IPS-20b (cell line): ENCODE data around the gene NEUROG1.

Source experiments
- H3K27ac ChIP-seq: one replicate; pipeline ENCODE4 v1.5.1; 2013; ENCODE audit warnings: low read length
- H3K27me3 ChIP-seq: 2 replicates; pipeline ENCODE4 v1.6.1; 2013; ENCODE audit warnings: mild to moderate bottlenecking, low read length, inconsistent platforms; ENCODE audit not compliant: insufficient read depth
- H3K36me3 ChIP-seq: 2 replicates; pipeline ENCODE4 v1.6.1; 2013; ENCODE audit warnings: low read depth, mild to moderate bottlenecking, inconsistent platforms, low read length, moderate library complexity; ENCODE audit not compliant: insufficient read depth
- H3K4me1 ChIP-seq: 2 replicates; pipeline ENCODE4 v1.6.1; 2013; ENCODE audit warnings: mild to moderate bottlenecking, control low read depth, inconsistent platforms, low read length, moderate library complexity; ENCODE audit not compliant: insufficient read depth
- H3K4me3 ChIP-seq: 2 replicates; pipeline ENCODE4 v1.5.1; 2013; ENCODE audit warnings: mild to moderate bottlenecking, low read length, inconsistent platforms
- H3K9ac ChIP-seq: 2 replicates; pipeline ENCODE4 v1.6.1; 2013; ENCODE audit warnings: low read depth, mild to moderate bottlenecking, inconsistent platforms, low read length, moderate library complexity
- H3K9me3 ChIP-seq: 2 replicates; pipeline ENCODE4 v1.6.1; 2013; ENCODE audit warnings: mild to moderate bottlenecking, low read depth, low read length, inconsistent platforms; ENCODE audit not compliant: insufficient read depth

Gene NEUROG1

GRCh38 chr5:135543485-135544304, 7.9 kb upstream of the NEUROG1 start:
- H3K27ac ChIP-seq = no peak overlapping the region
- no peaks in the 10 kb centered on the region for H3K36me3 ChIP-seq
- peaks cover 2% of the 10 kb centered on the region; the same call in 1 of the 2 replicates for H3K4me1 ChIP-seq
- H3K27me3 ChIP-seq = peaks cover 100% of the 10 kb centered on the region
- H3K4me3 ChIP-seq = peak overlapping the region; percentile 8; the same call in 1 of the 2 replicates
- H3K9me3 ChIP-seq = peaks cover 6% of the 10 kb centered on the region; the same call in 1 of the 2 replicates
- no peak overlapping the region for H3K9ac ChIP-seq

DNA sequence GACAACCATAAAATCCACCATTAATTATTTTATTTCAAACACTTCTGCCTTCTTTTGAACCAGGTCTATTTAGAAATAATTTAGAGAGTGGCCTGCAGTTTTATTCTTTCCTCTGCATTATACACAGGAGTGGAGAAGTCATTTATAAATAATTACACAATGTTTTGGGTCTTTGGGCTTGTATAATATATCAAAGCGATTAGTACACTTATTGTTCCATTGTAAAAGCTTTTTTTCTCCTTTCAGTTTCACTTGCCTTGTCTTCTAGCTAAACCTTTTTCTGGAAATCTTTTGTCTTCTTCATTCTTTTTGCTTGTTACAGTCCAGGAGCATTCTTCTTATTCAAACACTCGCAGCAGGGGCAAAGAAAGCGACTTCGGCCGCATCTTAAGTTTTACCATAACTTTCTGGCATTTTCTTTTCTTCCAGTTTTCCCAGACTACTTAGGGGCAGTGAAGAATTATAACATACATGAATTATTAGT, 7.3 kb upstream of the NEUROG1 start:
- H3K27me3 ChIP-seq = peaks cover 100% of the 10 kb centered on the region
- H3K27ac ChIP-seq = no peak overlapping the region
- no peaks in the 10 kb centered on the region for H3K36me3 ChIP-seq
- no peak overlapping the region for H3K9ac ChIP-seq
- peaks cover 9% of the 10 kb centered on the region for H3K9me3 ChIP-seq
- peaks cover 2% of the 10 kb centered on the region; the same call in 1 of the 2 replicates for H3K4me1 ChIP-seq
- no peak overlapping the region; the same call in 1 of the 2 replicates for H3K4me3 ChIP-seq

DNA sequence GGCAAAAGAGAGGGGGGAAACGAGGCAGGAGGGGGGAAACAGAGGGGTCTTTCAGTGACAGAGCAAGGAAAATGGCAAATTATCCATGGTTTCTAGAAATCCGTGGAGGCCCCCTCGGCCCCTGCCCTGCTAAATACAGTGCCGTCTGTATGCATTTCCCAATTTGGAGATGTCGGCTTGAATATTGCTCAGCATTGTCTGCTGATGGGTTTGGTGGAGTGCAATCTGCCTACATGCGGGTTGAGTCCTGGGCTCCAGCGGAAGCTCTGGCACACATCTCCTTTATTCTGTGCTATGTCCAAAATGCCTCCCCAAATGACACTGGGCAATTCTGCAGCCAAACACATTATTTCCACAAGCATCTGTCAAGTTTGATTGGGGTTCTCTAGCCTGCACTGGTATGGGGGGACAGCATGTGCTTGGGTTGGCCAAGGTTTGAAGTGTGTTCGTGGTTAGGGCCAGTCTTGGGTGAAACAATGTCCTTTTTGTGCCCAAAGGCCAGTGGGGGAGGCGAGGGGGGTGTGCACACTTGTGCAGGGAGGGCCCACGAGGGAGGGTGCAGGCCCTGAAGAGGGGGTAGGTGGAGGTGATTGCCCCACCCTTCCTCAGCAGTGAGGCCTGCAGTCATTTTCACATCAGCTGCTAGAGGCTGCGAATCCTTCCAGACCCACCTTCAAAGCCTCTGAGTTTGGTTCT, 6.2 kb upstream of the NEUROG1 start:
- Histone ChIP-seq H3K4me3 (no peak overlapping the region), H3K4me1 (peaks cover 2% of the 10 kb centered on the region; the same call in 1 of the 2 replicates), H3K27me3 (peaks cover 100% of the 10 kb centered on the region), H3K9me3 (peaks cover 20% of the 10 kb centered on the region), H3K27ac (no peak overlapping the region), H3K9ac (no peak overlapping the region), H3K36me3 (no peaks in the 10 kb centered on the region)

GRCh38 chr5:135539430-135540005, 3.8 kb upstream of the NEUROG1 start:
- Histone ChIP-seq H3K36me3 (no peaks in the 10 kb centered on the region), H3K27me3 (peaks cover 100% of the 10 kb centered on the region), H3K9ac (no peak overlapping the region), H3K4me3 (no peak overlapping the region), H3K4me1 (peaks cover 5% of the 10 kb centered on the region; the same call in 1 of the 2 replicates), H3K9me3 (peaks cover 19% of the 10 kb centered on the region), H3K27ac (no peak overlapping the region)

DNA sequence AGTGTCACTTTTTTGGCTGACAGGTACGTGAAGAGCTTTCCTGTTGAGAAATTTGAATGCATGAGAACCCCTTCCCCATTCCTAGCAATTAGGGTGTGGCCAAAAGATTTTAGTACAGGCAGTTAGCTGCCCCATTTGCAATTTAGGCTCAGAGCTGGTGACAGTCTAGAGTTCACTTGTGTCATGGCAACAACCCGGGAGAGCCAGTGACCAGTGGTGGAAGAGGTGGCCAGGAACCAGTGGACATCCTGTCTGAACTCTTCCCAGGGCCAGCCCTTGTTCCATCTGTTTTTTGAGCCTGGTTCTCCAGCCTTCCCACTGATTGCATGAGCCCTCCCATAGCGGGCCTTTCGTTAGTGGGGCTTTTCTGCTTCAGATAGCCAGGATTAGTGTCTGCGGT, 2.5 kb upstream of the NEUROG1 start:
- Histone ChIP-seq H3K4me1 (peaks cover 6% of the 10 kb centered on the region; the same call in 1 of the 2 replicates), H3K36me3 (no peaks in the 10 kb centered on the region), H3K9me3 (peaks cover 19% of the 10 kb centered on the region), H3K4me3 (no peak overlapping the region), H3K27me3 (peaks cover 100% of the 10 kb centered on the region), H3K27ac (no peak overlapping the region), H3K9ac (no peak overlapping the region)

GRCh38 chr5:135537745-135538144, 2.0 kb upstream of the NEUROG1 start:
- peaks cover 6% of the 10 kb centered on the region; the same call in 1 of the 2 replicates for H3K4me1 ChIP-seq
- H3K4me3 ChIP-seq = no peak overlapping the region
- H3K9ac ChIP-seq = no peak overlapping the region
- no peaks in the 10 kb centered on the region for H3K36me3 ChIP-seq
- peaks cover 100% of the 10 kb centered on the region for H3K27me3 ChIP-seq
- no peak overlapping the region for H3K27ac ChIP-seq
- H3K9me3 ChIP-seq = peaks cover 19% of the 10 kb centered on the region

DNA sequence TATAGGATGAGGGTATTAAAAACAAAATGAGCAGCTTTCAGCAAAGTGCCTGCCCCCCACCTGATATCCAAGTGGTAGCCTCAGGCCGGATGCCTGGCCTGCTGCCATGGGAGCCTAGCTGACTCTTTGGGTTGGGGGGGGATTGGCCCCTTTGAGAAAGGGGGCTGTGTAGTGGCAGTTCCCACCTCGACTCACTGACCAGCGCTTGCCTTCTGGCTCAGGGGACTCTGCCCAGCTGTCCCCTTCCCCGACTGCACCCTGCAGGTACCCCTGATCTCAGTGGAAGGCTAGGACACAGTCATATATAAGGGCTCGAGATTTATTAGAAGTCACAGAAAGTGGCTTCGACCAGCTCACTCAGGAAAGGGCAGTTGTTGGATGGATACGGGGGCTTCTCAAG, 1.5 kb upstream of the NEUROG1 start:
- H3K4me3 ChIP-seq = no peak overlapping the region
- H3K9ac ChIP-seq = no peak overlapping the region
- H3K4me1 ChIP-seq = peaks cover 6% of the 10 kb centered on the region; the same call in 1 of the 2 replicates
- peaks cover 100% of the 10 kb centered on the region for H3K27me3 ChIP-seq
- peaks cover 19% of the 10 kb centered on the region for H3K9me3 ChIP-seq
- no peaks in the 10 kb centered on the region for H3K36me3 ChIP-seq
- no peak overlapping the region for H3K27ac ChIP-seq

DNA sequence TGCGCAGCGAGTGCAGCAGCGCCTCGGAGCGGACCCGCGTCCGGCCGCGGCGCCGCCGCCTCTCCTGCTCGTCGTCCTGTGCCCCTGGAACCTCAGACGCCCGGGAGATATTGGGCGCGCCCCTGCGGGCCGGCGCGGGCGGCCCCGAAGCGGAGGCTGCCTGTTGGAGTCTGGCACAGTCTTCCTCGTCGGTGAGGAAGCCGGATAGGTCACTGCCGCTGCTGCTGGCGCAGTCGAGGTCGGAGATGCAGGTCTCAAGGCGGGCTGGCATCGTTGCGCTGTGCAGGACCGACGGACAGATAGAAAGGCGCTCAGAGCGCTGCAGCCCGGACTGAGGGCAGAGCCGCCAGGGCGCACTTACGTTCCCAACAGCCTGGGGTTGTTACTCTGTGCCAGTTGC, 344 bp downstream of the NEUROG1 start:
- Histone ChIP-seq H3K36me3 (no peaks in the 10 kb centered on the region), H3K4me1 (peaks cover 6% of the 10 kb centered on the region; the same call in 1 of the 2 replicates), H3K27me3 (peaks cover 100% of the 10 kb centered on the region), H3K9me3 (peaks cover 16% of the 10 kb centered on the region), H3K27ac (no peak overlapping the region), H3K9ac (no peak overlapping the region), H3K4me3 (peak overlapping the region; percentile 46; the same call in 1 of the 2 replicates)

DNA sequence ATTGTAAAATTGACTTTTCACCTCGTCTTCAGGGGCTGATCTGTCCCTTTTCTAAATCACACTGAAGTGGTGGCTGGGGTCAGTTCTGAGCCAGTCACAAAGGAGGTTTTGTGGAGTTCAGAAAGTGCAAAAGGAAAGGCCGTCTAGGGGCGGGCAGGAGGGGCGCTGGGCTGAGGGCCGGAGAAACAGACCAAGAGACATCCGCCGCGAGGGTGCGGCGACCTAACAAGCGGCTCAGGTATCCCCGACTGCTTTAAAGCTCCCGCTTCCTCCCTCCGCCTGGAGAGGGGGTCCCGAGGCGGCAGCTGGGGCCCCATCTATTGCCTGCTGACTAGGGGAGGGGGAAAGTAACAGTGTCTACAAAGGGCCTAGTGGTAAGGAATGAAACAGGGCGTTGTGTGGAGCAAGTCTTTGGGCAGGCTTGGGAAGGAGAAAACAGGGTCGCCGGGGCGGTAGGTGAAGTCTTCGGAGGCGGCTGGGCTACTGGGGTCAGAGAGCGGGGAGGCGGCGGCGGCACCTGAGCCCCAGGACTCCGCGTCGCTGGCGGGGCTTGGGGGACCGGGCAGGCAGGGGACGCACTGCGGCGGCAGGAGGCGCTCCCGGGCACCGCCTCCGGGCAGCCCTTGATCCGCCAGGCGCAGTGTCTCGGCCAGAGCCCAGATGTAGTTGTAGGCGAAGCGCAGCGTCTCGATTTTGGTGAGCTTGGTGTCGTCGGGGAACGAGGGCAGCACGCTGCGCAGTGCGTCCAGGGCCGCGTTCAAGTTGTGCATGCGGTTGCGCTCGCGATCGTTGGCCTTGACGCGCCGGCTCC, 950 bp downstream of the NEUROG1 start:
- peak overlapping the region; percentile 46; the same call in 1 of the 2 replicates for H3K4me3 ChIP-seq
- H3K27me3 ChIP-seq = peaks cover 100% of the 10 kb centered on the region

GRCh38 chr5:135533794-135534193, 2.0 kb downstream of the NEUROG1 start:
- peaks cover 16% of the 10 kb centered on the region for H3K9me3 ChIP-seq
- no peak overlapping the region for H3K9ac ChIP-seq
- H3K4me1 ChIP-seq = peaks cover 6% of the 10 kb centered on the region; the same call in 1 of the 2 replicates
- H3K27me3 ChIP-seq = peaks cover 100% of the 10 kb centered on the region
- H3K27ac ChIP-seq = no peak overlapping the region
- H3K4me3 ChIP-seq = no peak overlapping the region
- no peaks in the 10 kb centered on the region for H3K36me3 ChIP-seq

More for the DNA sequence above, 950 bp downstream of the NEUROG1 start:
- Histone ChIP-seq H3K4me1 (peaks cover 6% of the 10 kb centered on the region; the same call in 1 of the 2 replicates), H3K9me3 (peaks cover 16% of the 10 kb centered on the region), H3K36me3 (no peaks in the 10 kb centered on the region), H3K27ac (no peak overlapping the region), H3K9ac (no peak overlapping the region)

- H3K9ac ChIP-seq = no peak overlapping the region
- no peak overlapping the region for H3K4me3 ChIP-seq
- H3K9me3 ChIP-seq = peaks cover 15% of the 10 kb centered on the region
- H3K27ac ChIP-seq = no peak overlapping the region
- H3K4me1 ChIP-seq = peaks cover 6% of the 10 kb centered on the region; the same call in 1 of the 2 replicates
- H3K27me3 ChIP-seq = peaks cover 100% of the 10 kb centered on the region
- H3K36me3 ChIP-seq = no peaks in the 10 kb centered on the region
Measured at GRCh38 chr5:135533334-135533733, 2.4 kb downstream of the NEUROG1 start.
